CD4-positive, alpha-beta T cell treated with Interleukin-15 for 4 hours (primary cell): Measurements from ENCODE around the gene ILRUN.
"Not testable (repeated sequence)": the region's sequence is repeated elsewhere in the genome, so short reads cannot be mapped to it uniquely, and the experiment has no call there.

Experiments used
- DNase-seq: peaks from one replicate; pipeline ENCODE4 v3.0.0-alpha.2; 2020; ENCODE audit warnings: low spot score

Gene ILRUN

DNA sequence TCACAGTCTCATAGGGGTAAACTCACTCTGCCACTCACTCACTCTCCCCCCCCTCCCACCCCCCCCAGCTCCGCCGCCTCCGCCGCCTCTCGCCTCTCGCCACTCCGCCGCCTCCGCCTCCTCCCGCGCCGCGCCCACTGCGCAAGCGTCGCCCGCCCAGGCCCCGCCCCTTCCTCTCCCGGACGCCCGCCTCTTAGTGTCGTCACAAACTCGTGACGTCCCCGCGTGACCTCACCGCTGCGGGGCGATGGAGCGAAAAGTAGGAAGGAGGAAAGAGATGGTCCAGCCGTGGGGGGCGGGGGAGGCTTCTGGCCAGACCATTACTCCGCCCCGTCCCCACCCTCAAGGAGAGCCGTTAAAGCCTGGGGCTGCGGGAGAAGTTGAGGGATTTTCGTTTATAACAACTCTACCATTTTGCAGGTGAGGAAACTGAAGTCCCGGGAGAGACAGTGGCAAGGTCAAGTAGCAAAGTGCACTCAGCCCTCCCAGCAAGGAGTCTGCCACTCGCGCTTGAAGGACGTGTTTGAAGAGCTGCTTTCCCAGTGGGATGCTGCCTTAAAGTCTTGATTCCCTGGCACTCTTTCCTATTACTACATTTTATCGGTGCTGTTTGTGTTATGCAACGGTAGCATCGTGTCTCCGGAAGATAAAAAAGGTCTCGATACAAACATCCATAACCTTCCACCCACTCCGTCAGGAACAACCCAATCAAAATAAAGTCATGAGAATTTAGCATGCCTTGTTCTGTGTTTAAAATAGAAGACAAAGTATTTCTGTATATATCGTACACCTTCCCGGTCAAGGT lies at the start of gene ILRUN:
ILRUN (minus strand) TSS at position 29 of the 805 bp plus-strand sequence. CDS start 164 bp downstream, outside the sequence.
- DNase-seq: peak; percentile 96

DNA sequence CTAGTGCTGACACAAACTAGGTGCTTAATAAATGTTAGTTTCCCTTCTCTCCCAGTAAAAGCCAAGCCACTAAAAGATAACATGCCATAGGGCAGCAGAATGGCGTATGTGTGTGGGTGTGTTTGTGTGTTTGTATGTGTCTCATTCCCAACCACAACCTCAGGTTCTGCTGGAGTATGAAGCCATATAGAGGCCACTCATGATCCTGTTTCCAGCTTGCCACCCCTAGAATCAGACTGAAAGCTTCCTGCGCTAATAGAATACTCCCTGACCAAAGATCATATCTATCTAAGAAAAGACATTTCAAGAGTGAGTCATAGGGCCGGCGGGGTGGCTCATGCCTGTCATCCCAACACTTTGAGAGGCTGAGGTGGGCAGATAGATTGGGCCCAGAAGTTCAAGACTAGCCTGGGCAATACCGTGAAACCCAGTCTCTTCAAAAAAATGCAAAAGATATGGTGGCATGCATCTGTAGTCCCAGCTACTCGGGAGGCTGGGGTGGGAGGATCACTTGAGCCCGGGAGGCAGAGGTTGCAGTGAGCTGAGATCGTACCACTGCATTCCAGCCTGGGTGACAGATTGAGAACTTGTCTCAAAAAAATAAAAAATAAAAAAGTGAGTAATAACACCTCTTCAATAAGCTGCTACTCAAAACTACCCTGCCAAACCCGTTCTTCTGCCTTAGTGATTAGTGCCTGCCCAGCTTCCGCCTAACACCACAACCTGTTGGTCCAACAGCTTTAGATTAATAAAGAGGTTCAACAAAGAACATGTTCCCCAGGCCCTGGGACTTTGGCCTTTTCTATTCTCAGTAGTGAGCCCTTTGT lies 48.9 kb upstream of the ILRUN start:
- DNase-seq: no peak

DNA sequence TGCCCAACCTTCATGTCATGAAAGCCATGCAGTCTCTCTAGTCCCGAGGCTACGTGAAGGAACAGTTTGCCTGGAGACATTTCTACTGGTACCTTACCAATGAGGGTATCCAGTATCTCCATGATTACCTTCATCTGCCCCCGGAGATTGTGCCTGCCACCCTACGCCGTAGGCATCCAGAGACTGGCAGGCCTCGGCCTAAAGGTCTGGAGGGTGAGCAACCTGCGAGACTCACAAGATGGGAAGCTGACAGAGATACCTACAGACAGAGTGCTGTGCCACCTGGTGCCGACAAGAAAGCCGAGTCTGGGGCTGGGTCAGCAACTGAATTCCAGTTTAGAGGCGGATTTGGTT lies 47.7 kb upstream of the ILRUN start:
- not testable (repeated sequence) for DNase-seq

DNA sequence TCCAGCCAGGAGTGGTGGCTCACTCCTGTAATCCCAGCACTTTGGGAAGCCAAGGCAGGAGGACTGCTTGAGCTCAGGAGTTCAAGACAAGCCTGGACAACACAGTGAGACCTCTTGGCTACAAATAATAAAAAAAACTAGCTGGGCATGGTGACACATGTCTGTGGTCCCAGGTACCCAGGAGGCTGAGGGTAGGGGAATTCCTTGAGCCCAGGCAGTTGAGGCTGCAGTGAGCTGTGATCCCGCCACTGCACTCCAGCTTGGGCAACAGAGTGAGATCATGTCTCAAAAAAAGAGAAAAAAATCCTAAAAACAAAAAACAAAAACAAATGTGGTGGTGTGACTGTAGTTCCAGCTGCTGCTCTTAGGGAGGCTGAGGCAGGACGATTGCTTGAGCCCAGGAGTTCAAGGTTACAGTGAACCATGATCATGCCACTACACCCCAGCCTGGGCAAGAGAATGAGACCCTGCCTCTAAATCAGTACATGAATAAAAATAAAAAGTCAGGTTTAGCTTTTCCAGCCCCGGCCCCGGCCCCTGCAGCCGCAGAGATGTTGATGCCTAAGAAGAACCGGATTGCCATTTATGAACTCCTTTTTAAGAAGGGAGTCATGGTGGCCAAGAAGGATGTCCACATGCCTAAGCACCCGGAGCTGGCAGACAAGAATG lies 47.2 kb upstream of the ILRUN start:
- no peak for DNase-seq

DNA sequence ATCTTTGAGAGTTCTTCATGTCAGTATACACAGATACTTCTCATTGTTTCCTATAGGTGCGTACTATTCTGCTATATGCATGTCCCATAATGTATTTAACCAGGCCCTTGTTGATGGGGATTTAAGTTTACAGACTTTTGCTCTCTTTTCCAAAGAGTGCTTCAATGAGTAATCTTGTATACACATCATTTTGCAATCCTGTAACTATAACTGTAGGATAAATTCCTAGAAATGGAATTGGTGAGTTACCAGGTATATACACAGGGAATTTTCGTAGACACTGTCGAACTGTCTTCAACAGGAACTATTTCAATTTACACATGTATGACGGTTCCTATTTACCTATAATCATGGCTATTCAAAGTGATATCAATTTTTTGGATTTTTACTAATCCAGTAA lies 45.5 kb upstream of the ILRUN start:
- no peak for DNase-seq

DNA sequence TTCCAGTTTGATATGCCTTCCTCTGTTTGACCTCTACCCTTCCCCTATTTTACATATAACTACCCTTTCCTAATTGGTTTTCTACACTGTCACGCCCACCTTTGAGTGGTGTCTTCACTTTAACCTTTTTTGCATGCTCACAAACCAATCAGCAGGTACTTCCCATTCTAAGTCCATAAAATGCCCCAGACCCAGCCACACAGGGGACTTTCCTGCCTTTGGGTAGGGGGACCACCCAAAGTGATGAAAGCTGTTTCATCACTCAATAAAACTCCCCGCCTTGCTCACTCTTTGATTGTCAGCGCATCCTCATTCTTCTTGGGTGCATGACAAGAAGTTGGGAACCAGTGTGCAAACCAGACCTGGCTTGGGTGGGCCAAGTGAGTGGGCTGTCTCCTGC lies 40.3 kb upstream of the ILRUN start:
- DNase-seq: no peak

DNA sequence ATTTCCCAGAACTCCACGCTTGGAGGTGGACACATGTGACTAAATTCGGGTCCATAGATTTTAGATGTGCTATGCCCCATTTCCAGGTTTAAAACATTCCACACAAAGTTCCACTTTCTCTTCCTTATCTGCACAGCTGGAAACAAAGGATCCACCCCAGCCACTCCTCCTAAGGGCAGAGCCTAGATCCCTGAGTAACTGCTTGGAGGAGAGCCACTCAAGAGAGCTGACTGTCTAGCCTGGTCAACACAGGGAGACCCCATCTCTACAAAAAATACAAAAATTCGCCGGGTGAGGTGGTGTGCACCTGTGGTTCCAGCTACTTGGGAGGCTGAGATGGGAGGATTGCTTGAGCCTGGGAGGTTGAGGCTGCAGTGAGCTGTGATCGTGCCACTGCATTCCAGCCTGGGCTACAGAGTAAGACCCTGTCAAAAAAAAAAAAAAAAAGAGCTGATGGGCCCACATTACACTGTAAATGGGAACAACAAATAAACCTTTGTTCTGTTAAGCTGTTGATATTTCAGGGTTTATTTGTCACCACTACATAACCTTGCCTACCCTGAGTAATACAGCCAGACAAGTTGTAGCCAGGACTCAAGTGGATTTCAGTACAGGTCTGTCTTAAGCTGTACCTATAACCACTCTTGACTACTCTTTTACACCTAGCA lies 35.0 kb upstream of the ILRUN start:
- DNase-seq: no peak

DNA sequence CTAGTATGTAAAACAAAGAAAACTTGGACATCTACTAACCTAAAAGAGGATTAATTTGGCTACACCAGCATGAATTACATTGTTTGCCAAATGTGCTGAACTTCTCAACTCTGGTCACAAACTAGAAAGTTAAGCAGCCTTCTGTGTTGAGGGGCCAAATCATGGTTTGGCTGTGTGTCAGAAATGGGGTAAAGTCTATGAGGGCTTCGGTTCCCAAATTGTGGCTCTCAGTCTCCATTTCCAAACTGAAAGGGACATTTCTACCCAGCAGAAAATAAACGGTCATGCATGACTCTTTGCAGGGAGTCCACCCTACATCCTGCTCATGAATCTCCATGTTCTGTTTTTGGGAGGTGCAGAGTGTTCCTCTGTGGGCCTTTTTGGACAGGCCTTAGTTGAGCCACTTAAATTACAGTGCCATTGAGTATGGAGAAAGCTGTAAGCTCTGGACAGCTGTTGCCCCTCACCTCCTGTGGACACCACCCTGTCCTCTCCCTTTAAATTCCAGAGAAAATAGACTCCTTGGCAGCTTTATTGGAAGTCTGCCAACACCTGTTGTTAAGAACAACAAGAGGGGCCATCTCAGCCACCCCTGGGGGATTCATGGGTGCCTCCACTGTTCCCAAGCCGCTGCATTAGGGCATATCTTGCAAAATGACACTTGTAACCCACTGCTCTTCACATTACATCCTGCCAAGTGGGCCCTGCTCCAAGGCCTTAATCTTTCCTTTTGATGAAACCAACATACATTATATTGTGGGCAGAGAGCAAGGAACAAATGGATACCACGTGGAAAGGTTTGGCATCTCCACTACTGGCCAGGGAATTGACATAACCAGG lies 33.3 kb upstream of the ILRUN start:
- no peak for DNase-seq

DNA sequence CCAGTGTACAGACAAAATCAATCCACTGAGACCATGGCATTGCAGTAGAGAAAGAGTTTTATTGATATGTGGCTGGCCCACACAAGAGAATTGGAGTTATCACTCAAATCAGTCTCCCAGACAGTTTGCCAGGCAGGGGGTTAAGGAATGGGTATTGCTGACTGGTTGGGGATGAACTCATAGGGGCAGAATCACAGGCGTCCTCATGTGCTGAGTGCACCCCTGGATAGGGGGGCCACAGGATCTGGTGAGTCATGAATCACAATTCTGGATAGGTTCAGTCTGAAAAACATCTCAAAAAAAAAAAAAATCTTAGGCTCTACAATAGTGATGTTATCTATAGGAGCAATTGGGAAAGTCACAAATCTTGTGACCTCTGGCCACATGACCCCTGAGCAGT lies 29.5 kb upstream of the ILRUN start:
- DNase-seq: no peak

DNA sequence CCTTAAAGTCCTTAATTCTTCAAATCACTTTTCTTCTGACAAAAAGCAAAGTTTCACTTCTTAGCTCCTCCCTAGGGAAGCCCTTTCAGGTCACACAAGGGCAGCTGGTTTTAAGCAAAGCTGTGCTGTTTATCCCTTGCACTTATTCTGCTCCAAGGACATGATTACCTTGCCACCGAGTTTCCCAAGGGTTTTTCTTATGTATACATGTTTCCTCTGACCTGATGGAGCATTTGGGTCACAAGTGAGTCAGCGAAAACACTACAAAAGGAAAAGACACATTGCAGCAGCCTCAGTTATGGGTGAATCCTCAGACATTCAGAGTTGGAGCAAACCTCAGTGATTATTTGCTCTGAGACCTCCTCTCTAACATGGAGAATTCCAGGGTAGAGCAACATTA lies 26.6 kb upstream of the ILRUN start:
- DNase-seq: no peak

DNA sequence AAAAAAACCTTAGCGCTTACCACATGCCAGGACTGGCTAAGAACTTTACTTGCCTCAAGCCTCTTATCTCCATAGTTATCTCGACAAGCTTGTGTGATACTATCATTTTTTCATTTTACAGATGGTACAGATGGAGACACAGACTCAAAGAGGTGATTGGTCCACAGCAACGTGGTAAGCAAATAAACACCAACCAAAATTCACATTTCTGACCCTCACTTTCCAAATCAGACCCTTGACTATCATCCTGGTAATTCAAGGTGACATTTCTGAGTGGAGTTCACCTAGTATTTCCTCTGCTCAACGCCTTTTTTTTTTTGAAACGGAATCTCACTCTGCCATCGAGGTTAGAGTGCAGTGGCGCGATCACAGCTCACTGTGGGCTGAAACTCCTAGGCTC lies 25.9 kb upstream of the ILRUN start:
- no peak for DNase-seq

DNA sequence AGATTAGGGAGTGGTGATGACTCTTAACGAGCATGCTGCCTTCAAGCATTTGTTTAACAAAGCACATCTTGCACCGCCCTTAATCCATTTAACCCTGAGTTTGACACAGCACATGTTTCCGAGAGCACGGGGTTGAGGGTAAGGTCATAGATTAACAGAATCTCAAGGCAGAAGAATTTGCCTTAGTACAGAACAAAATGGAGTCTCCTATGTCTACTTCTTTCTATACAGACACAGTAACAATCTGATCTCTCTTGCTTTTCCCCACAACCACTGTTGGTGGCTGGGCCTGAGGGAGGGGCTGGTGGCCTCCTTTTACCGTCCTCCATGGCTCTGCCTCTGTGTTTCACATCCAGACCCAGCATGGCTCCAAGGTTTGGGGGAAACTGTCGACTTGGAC lies 23.6 kb upstream of the ILRUN start:
- not testable (repeated sequence) for DNase-seq

DNA sequence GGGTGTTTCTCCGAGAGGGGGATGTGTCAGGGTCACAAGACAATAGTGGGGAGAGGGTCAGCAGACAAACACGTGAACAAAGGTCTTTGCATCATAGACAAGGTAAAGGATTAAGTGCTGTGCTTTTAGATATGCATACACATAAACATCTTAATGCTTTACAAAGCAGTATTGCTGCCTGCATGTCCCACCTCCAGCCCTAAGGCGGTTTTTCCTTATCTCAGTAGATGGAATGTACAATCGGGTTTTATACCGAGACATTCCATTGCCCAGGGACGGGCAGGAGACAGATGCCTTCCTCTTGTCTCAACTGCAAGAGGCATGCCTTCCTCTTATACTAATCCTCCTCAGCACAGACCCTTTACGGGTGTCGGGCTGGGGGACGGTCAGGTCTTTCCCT lies 23.1 kb upstream of the ILRUN start:
- not testable (repeated sequence) for DNase-seq

DNA sequence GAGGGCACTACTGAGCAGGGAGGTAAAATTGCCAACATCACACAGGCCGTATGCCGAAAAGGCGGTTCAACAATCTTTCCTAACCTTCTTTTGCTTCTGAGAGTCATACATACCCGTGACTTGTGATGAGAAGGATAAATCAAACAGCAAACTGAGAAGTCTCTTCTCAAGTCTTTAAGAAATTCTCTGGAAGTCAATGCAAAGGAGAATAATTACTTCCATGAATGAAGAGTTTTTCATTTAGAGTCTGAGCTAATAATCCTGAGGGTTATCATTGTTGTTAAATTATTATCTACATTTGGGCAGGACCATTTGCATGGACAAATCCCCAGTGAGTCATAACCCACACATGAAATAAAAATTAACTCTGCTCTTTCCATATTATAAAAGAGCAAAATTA lies 22.4 kb upstream of the ILRUN start:
- DNase-seq: no peak

DNA sequence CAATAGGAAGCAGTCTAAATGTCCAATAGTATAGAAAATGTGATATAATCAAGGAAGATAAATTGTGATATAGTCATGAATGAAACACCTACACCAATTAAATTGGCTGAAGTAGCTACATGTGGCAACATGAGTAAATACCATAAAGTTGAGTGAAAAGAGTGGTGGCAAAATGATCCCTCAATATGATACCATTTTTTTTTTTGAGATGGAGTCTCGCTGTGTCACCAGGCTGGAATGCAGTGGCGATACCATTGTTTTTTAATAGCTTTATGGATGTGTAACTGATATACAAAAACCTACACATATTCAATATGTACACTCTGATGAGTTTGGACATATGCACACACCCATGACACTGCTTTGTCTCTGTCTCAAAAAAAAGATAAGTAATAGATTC lies 20.9 kb upstream of the ILRUN start:
- no peak for DNase-seq

DNA sequence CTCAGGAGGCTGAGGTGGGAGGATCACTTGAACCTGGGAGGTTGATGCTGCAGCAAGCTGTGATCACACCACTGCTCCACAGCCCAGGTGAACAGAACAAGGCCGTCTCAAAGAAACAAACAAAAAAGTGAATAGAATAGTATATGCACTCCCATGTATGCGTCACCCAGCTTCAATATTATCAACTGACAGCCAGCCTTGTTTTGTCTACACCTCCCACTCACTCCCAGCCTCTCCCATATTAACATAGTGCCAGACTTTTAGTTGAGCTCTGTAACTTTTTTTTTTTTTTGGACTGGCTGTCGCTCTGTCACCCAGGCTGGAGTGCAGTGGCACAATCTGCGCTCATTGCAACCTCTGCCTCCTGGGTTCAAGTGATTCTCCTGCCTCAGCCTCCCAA lies 18.1 kb upstream of the ILRUN start:
- no peak for DNase-seq

DNA sequence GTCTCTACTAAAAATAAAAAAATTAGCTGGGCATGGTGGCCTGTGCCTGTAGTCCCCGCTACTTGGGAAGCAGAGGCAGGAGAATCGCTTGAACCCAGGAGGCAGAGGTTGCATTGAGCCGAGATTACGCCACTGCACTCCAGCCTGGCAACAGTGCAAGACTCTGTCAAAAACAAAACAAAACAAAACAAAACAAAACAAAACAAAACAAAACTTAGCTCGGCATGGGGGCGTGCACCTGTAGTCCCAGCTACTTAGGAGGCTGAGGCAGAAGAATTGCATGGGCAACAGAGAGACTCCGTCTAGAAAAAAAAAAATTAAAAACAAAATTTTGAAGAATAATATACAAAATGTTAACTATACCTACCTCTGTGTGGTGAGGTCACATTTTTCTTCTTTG lies 16.3 kb upstream of the ILRUN start:
- not testable (repeated sequence) for DNase-seq

DNA sequence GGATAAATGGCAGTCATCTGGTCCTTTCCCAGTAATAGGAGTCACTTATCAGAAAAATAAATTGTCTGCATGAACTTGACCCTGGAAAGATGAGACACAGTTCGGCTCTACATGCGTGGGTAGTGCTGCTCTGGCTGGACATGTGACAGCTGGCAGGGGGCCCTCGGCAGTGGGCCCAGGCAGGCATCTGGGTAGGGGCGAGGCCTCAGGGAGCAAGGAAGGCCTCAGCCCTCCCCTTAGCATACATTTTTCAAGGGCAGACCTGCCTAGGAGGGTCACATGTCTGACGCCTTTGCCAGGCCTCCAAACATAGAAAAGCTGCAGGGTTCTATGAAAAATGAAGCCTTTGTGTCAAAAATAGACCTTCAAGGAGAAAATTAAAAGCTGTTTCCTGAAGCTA lies 12.8 kb upstream of the ILRUN start:
- no peak for DNase-seq

DNA sequence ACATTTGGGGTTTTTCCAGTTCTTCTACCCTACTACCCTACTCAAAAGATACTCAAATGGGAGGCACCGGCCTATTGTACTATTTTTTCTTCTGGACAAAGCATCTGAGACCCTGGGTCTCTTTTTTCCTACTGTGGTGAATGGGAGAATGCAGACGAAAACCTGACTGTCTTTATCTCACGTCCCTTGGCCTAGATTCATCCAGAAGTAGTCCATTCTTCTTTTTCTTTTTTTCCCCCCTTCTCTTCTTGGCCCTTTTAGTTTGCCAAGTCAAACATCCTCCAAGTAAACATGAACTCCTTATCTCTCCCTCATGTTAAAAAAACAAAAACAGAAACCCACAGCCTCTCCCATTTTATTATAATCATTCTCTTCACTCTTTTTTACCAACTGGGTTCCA lies 8.7 kb upstream of the ILRUN start:
- DNase-seq: no peak

DNA sequence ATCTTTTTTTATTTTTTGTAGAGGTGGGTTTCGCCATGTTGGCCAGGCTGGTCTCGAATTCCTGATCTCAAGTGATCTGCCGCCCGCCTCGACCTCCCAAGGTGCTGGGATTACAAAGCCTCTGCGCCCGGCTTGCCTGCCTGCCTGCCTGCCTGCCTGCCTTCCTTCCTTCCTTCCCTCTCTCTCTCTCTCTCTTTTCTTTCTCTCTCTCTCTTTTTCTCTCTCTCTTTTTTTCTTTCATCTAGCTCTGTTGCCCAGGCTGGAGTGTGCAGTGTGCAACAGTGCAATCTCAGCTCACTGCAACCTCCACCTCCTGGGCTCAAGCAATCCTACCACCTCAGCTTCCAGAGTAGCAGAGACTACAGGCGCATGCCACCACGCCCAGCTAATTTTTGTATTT lies 4.6 kb upstream of the ILRUN start:
- no peak for DNase-seq

DNA sequence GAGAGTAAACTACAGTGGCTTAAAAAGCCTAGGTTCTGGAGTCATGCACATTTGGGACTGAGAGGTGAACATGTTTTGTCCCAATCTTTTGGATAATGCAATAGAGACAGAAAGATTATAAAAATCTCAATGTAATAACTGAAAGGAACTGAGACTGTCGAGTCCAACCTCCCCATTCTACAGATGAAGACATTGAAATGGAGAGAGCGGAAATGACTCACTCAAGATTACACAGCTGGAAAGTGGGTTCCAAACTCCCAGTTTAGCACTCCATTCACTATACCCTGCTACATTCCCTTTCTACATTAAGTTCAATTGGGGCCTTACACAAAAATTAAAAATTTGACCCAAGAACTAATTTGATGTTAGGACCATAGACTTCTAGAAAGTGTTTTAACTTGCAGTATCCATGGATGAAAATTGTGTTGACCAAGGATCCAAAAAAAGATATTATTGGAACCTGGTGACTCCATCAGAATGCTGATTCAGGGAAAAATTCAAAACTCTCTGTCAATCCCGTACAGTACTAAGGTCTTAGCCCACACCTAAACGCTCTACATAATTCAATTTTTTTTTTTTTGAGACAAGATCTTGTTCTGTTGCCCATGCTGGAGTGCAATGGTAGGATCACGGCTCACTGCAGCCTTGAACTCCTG lies 1.5 kb upstream of the ILRUN start:
- no peak for DNase-seq
